ENCODE data around the gene BCL7A. TPM values are rescaled to one million over a fixed set of nuclear protein-coding genes. Genes with fewer than 3 reads are reported as not detected.

BCL7A gene
- total RNA-seq, 1 experiment from 2014 or later: 14.5 TPM

DNA sequence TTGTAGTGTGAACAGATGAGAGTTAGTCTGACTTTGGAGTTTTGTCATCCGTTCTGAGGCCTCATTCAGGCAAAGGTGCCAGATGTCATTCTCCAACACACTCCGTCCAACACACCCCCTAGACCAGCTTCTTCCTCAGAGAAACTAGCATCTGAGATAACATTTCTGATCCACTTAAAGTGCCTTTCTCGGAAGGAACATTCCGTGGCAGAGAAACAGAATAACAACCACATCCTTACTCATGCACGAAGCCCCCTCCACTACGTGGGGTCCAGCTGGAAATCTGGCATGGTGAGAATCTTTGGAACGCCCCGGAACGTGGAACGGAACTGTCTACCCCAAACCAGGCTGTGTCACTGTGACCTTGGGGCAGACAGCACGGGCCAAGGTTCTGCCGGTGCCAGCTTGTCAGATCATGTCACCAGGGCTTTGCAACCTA is 17.0 kb upstream of the BCL7A start:
- ChIA-PET POLR2A (no interaction called here), CTCF (no interaction called here)
- Histone ChIP-seq H3K9me3 (ENCODE audit: control insufficient read depth, insufficient read depth, low read depth, low read length) (no peaks in the 10 kb centered on the region), H3K36me3 (ENCODE audit: control insufficient read depth, insufficient read depth, low read length) (no peaks in the 10 kb centered on the region), H3K27ac (ENCODE audit: low read length) (no peak overlapping the region), H3K4me3 (ENCODE audit: low read depth in 2 of 2, low read length in 2 of 2) (no peak overlapping the region), H3K27me3 (ENCODE audit: control insufficient read depth, insufficient read depth, low read length) (no peaks in the 10 kb centered on the region), H3K4me1 (ENCODE audit: control insufficient read depth, insufficient read depth, low read length) (no peaks in the 10 kb centered on the region)
- DNase-seq (ENCODE audit: low read depth, low spot score) (no peak), ATAC-seq (no peak)
- in situ Hi-C loops (cut with HindIII; ENCODE audit: low pct_unique_long_range_greater_than_20kb, low sequenced_read_pairs) (no loop called here), intact Hi-C loops (cut with micrococcal nuclease; ENCODE audit: unreplicated experiment) (no loop called here)
- TF ChIP-seq POLR2AphosphoS5 (IDR thresholded peaks at IDR 0.05; ENCODE audit: low read depth, low read length) (no peak), CTCF (IDR thresholded peaks at IDR 0.05) (no peak), SIN3A (IDR thresholded peaks at IDR 0.05; ENCODE audit: borderline replicate concordance, insufficient read depth, low read depth, low read length) (no peak), TCF7L2 (IDR thresholded peaks at IDR 0.05; ENCODE audit: low read depth, low read length) (no peak)
- no TSS peak for BruUV-seq (replicated peaks)

DNA sequence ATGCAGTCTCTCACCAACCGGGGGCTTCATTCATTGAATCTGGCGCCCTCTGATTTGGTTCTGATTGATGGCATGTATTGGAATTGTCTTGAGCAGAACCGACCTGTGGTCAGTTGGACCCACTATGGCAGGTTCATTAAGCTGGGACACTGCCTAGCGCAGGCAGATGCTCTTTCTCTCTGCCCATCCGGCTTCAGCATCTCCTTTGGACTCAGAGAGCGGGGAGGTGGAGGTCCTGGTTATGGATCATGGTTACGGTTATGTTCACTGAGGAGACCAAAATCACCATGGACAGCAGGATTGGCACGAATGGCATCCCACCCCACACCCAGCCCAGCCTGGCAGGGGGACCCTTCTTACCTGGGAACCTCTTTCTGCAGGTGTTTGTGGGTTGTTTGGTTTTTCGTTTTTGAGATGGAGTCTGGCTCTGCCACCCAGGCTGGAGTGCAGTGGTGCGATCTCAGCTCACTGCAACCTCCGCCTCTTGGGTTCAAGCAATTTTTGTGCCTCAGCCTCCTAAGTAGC is 16.4 kb upstream of the BCL7A start:
- Histone ChIP-seq H3K27ac (ENCODE audit: low read length) (no peak overlapping the region), H3K4me3 (ENCODE audit: low read depth in 2 of 2, low read length in 2 of 2) (no peak overlapping the region), H3K27me3 (ENCODE audit: control insufficient read depth, insufficient read depth, low read length) (no peaks in the 10 kb centered on the region), H3K4me1 (ENCODE audit: control insufficient read depth, insufficient read depth, low read length) (no peaks in the 10 kb centered on the region), H3K36me3 (ENCODE audit: control insufficient read depth, insufficient read depth, low read length) (no peaks in the 10 kb centered on the region), H3K9me3 (ENCODE audit: control insufficient read depth, insufficient read depth, low read depth, low read length) (no peaks in the 10 kb centered on the region)
- in situ Hi-C loops (cut with HindIII; ENCODE audit: low pct_unique_long_range_greater_than_20kb, low sequenced_read_pairs) (no loop called here), intact Hi-C loops (cut with micrococcal nuclease; ENCODE audit: unreplicated experiment) (no loop called here)
- ATAC-seq: no peak
- ChIA-PET CTCF (no interaction called here), POLR2A (no interaction called here)
- DNase-seq (ENCODE audit: low read depth, low spot score): no peak
- TF ChIP-seq POLR2AphosphoS5 (IDR thresholded peaks at IDR 0.05; ENCODE audit: low read depth, low read length) (no peak), CTCF (IDR thresholded peaks at IDR 0.05) (no peak), SIN3A (IDR thresholded peaks at IDR 0.05; ENCODE audit: borderline replicate concordance, insufficient read depth, low read depth, low read length) (no peak), TCF7L2 (IDR thresholded peaks at IDR 0.05; ENCODE audit: low read depth, low read length) (no peak)
- TF ChIP-seq, protein P1, sequence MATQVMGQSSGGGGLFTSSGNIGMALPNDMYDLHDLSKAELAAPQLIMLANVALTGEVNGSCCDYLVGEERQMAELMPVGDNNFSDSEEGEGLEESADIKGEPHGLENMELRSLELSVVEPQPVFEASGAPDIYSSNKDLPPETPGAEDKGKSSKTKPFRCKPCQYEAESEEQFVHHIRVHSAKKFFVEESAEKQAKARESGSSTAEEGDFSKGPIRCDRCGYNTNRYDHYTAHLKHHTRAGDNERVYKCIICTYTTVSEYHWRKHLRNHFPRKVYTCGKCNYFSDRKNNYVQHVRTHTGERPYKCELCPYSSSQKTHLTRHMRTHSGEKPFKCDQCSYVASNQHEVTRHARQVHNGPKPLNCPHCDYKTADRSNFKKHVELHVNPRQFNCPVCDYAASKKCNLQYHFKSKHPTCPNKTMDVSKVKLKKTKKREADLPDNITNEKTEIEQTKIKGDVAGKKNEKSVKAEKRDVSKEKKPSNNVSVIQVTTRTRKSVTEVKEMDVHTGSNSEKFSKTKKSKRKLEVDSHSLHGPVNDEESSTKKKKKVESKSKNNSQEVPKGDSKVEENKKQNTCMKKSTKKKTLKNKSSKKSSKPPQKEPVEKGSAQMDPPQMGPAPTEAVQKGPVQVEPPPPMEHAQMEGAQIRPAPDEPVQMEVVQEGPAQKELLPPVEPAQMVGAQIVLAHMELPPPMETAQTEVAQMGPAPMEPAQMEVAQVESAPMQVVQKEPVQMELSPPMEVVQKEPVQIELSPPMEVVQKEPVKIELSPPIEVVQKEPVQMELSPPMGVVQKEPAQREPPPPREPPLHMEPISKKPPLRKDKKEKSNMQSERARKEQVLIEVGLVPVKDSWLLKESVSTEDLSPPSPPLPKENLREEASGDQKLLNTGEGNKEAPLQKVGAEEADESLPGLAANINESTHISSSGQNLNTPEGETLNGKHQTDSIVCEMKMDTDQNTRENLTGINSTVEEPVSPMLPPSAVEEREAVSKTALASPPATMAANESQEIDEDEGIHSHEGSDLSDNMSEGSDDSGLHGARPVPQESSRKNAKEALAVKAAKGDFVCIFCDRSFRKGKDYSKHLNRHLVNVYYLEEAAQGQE (IDR thresholded peaks at IDR 0.05; ENCODE audit: insufficient read depth in 1 of 2, low read depth in 2 of 2, low read length in 1 of 2): no peak
- no TSS peak for BruUV-seq (replicated peaks)

All from Panc1 (cell line).